Peyer's patch (tissue), 4 donors: Measurements from ENCODE around the gene CACNA2D3.

Experiments used
- POLR2A ChIP-seq, 2 donors: fragments of 450-650 bp; IDR thresholded peaks; one replicate each; pipeline ENCODE4 v1.5.1; 2017; ENCODE audit warnings: antibody characterized with exemption in 2 of 2, mild to moderate bottlenecking in 2 of 2, moderate library complexity in 2 of 2
- TF ChIP-seq, protein P1 (sequence below), 6 experiments: fragments of 450-650 bp in 4 of 6; fragments of 200-600 bp in 2 of 6; sonication (generic) in 1 of 6; IDR thresholded peaks; one replicate each; pipeline ENCODE4 v1.5.1; 2017 to 2019; ENCODE audit warnings: antibody characterized with exemption in 6 of 6, mild to moderate bottlenecking in 3 of 6, moderate library complexity in 1 of 6

DNA sequence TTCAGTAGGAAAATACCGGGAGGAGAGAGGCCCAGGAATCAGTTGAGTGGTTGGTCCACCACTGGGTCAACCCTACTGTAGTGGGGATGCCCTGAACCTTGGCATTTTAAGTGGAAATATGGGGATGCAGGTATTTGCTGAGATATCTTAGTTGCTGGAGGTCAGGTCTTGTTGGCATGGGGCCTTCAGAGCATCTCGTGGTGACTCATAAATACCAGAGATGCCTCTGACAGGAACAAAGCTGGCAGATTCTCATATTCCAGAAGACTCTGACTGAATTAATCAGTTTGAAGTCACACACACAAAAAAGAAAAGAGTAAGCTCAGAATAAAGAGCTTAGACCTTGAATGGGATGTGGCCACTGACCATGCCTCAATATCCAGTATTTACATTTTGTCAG is 91.6 kb downstream of the CACNA2D3 start:
- TF ChIP-seq, protein P1, sequence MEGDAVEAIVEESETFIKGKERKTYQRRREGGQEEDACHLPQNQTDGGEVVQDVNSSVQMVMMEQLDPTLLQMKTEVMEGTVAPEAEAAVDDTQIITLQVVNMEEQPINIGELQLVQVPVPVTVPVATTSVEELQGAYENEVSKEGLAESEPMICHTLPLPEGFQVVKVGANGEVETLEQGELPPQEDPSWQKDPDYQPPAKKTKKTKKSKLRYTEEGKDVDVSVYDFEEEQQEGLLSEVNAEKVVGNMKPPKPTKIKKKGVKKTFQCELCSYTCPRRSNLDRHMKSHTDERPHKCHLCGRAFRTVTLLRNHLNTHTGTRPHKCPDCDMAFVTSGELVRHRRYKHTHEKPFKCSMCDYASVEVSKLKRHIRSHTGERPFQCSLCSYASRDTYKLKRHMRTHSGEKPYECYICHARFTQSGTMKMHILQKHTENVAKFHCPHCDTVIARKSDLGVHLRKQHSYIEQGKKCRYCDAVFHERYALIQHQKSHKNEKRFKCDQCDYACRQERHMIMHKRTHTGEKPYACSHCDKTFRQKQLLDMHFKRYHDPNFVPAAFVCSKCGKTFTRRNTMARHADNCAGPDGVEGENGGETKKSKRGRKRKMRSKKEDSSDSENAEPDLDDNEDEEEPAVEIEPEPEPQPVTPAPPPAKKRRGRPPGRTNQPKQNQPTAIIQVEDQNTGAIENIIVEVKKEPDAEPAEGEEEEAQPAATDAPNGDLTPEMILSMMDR (IDR thresholded peaks at IDR 0.05) = no peak
- TF ChIP-seq POLR2A (IDR thresholded peaks at IDR 0.05) = no peak
